NB4 (cell line): Measurements from ENCODE around the gene BMP3.
A peak's percentile ranks its signal among the peaks of the same experiment; 100 is the strongest.

Source experiments
- CTCF ChIP-seq: IDR thresholded peaks from one replicate; pipeline ENCODE4 v1.5.1; 2012; ENCODE audit warnings: low read depth, low read length
- MYC ChIP-seq: IDR thresholded peaks from 2 replicates; pipeline ENCODE4 v1.6.1; 2011; ENCODE audit warnings: low read depth, low read length
- POLR2A ChIP-seq: IDR thresholded peaks from 2 replicates; pipeline ENCODE4 v1.6.1; 2011; ENCODE audit warnings: mild to moderate bottlenecking; ENCODE audit not compliant: insufficient read length; ENCODE audit errors: extremely low read depth

- TF ChIP-seq CTCF (peak; percentile 89), MYC (no peak), POLR2A (no peak)
These were observed 39.3 kb downstream of the BMP3 start for GRCh38 chr4:81069706-81070331.
